ENCODE data around the gene SFTPA2. TPM values are rescaled to one million over a fixed set of nuclear protein-coding genes. Genes with fewer than 3 reads are reported as not detected.
"Not testable (repeated sequence)": the region's sequence is repeated elsewhere in the genome, so short reads cannot be mapped to it uniquely, and the experiment has no call there.

Gene SFTPA2
- total RNA-seq, 1 experiment from 2014 or later, result not detected

GRCh38 chr10:79542626-79543025 lies 17.6 kb downstream of the SFTPA2 start:
- Histone ChIP-seq H3F3A (ENCODE audit: low read length, unreplicated experiment) (no peaks in the 10 kb centered on the region), H3K27ac (ENCODE audit: low read length) (no peak overlapping the region), H3K9me2 (replicated peaks; ENCODE audit: low read length) (no peaks in the 10 kb centered on the region), H4K20me1 (ENCODE audit: low read length) (no peaks in the 10 kb centered on the region), H3K4me1 (ENCODE audit: insufficient read depth, low read length) (no peaks in the 10 kb centered on the region), H3K79me2 (ENCODE audit: low read length) (no peaks in the 10 kb centered on the region), H3K9ac (ENCODE audit: low read length) (no peak overlapping the region), H3K27me3 (ENCODE audit: low read length) (no peaks in the 10 kb centered on the region), H3K4me2 (ENCODE audit: low read length) (no peak overlapping the region), H3K4me3 (ENCODE audit: low read length) (no peak overlapping the region), H3K36me3 (ENCODE audit: low read depth, low read length) (no peaks in the 10 kb centered on the region), H2AFZ (ENCODE audit: low read length) (no peak overlapping the region), H3K9me3 (ENCODE audit: low read length) (no peaks in the 10 kb centered on the region)
- ChIA-PET POLR2A (ENCODE audit: unreplicated experiment) (no interaction called here), CTCF (no interaction called here)
- TF ChIP-seq EZH2phosphoT487 (IDR thresholded peaks at IDR 0.05; ENCODE audit: borderline replicate concordance, low read length) (no peak), EZH2 (IDR thresholded peaks at IDR 0.05; ENCODE audit: low read length, unreplicated experiment) (no peak), CTCF (conservative IDR thresholded peaks at IDR 0.05; ENCODE audit: low read depth, low read length) (no peak)
- intact Hi-C loops (cut with micrococcal nuclease), result no loop called here
- ATAC-seq, result no peak
- no TSS peak for BruUV-seq (replicated peaks)
- DNase-seq, result no peak

GRCh38 chr10:79540930-79541329 lies 19.3 kb downstream of the SFTPA2 start:
- H3K27me3 ChIP-seq (ENCODE audit: low read length); H3K4me3 ChIP-seq (ENCODE audit: low read length); H3K36me3 ChIP-seq (ENCODE audit: low read depth, low read length); H3F3A ChIP-seq (ENCODE audit: low read length, unreplicated experiment); H3K9ac ChIP-seq (ENCODE audit: low read length); H3K79me2 ChIP-seq (ENCODE audit: low read length); CTCF ChIA-PET; H3K9me3 ChIP-seq (ENCODE audit: low read length); H3K9me2 ChIP-seq (replicated peaks; ENCODE audit: low read length); H4K20me1 ChIP-seq (ENCODE audit: low read length); H2AFZ ChIP-seq (ENCODE audit: low read length); intact Hi-C loops (cut with micrococcal nuclease); ATAC-seq; H3K4me1 ChIP-seq (ENCODE audit: insufficient read depth, low read length); POLR2A ChIA-PET (ENCODE audit: unreplicated experiment); DNase-seq; BruUV-seq (replicated peaks); H3K4me2 ChIP-seq (ENCODE audit: low read length); H3K27ac ChIP-seq (ENCODE audit: low read length): not testable (repeated sequence)

DNA sequence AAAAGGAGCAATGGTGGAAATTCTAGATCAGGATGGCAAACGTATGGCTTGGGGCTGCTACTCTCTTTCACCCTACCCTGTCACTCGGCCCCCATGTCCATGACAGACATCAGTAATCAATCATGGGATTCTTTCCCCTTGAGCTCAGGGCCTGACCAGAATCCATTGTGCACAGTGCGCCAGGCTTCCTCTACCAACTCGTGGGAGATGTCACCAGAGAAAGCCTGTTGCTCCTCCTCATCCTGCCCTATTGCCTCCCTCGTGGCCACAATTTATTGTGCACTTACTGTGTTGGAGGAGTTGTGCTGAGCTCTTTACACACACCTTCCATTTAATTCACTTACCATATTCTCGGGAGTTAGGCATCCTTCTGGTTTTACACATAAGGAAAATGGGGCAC lies 21.9 kb downstream of the SFTPA2 start:
- DNase-seq; H3K4me2 ChIP-seq (ENCODE audit: low read length); H3K9ac ChIP-seq (ENCODE audit: low read length); ATAC-seq; H3K27me3 ChIP-seq (ENCODE audit: low read length); H3K79me2 ChIP-seq (ENCODE audit: low read length); BruUV-seq (replicated peaks); intact Hi-C loops (cut with micrococcal nuclease); POLR2A ChIA-PET (ENCODE audit: unreplicated experiment); H4K20me1 ChIP-seq (ENCODE audit: low read length); H3K36me3 ChIP-seq (ENCODE audit: low read depth, low read length); H2AFZ ChIP-seq (ENCODE audit: low read length); H3F3A ChIP-seq (ENCODE audit: low read length, unreplicated experiment); H3K4me3 ChIP-seq (ENCODE audit: low read length); H3K9me2 ChIP-seq (replicated peaks; ENCODE audit: low read length); CTCF ChIA-PET; H3K4me1 ChIP-seq (ENCODE audit: insufficient read depth, low read length); H3K27ac ChIP-seq (ENCODE audit: low read length); H3K9me3 ChIP-seq (ENCODE audit: low read length): not testable (repeated sequence)

DNA sequence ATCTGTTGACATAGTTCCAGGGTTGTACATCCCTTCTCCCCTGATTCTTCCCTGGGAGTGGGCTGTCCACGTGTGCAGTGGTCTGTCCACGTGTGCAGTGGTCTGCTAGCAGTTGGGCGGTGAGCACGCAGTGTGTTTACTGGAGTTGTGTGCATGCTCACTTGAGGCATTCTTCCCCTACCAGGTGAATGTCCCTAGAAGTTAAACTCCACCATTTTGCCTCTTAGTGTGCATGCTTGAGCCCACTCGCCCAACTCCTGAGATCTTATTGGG lies 26.4 kb downstream of the SFTPA2 start:
- H3K9me2 ChIP-seq (replicated peaks; ENCODE audit: low read length); H3K4me1 ChIP-seq (ENCODE audit: insufficient read depth, low read length); H3K79me2 ChIP-seq (ENCODE audit: low read length); H3K9me3 ChIP-seq (ENCODE audit: low read length); H2AFZ ChIP-seq (ENCODE audit: low read length); H3K9ac ChIP-seq (ENCODE audit: low read length); H3K4me3 ChIP-seq (ENCODE audit: low read length); CTCF ChIA-PET; H4K20me1 ChIP-seq (ENCODE audit: low read length); DNase-seq; H3K27ac ChIP-seq (ENCODE audit: low read length); H3K36me3 ChIP-seq (ENCODE audit: low read depth, low read length); H3K4me2 ChIP-seq (ENCODE audit: low read length); ATAC-seq; H3K27me3 ChIP-seq (ENCODE audit: low read length); H3F3A ChIP-seq (ENCODE audit: low read length, unreplicated experiment); intact Hi-C loops (cut with micrococcal nuclease); POLR2A ChIA-PET (ENCODE audit: unreplicated experiment); BruUV-seq (replicated peaks): not testable (repeated sequence)

- H3K4me2 ChIP-seq (ENCODE audit: low read length); H3K27me3 ChIP-seq (ENCODE audit: low read length); H3K79me2 ChIP-seq (ENCODE audit: low read length); H3K9ac ChIP-seq (ENCODE audit: low read length); H4K20me1 ChIP-seq (ENCODE audit: low read length); intact Hi-C loops (cut with micrococcal nuclease); H3K27ac ChIP-seq (ENCODE audit: low read length); H3K9me2 ChIP-seq (replicated peaks; ENCODE audit: low read length); H3K36me3 ChIP-seq (ENCODE audit: low read depth, low read length); DNase-seq; CTCF ChIA-PET; H3K9me3 ChIP-seq (ENCODE audit: low read length); POLR2A ChIA-PET (ENCODE audit: unreplicated experiment); ATAC-seq; H3K4me1 ChIP-seq (ENCODE audit: insufficient read depth, low read length); H3K4me3 ChIP-seq (ENCODE audit: low read length); H3F3A ChIP-seq (ENCODE audit: low read length, unreplicated experiment); BruUV-seq (replicated peaks); H2AFZ ChIP-seq (ENCODE audit: low read length): not testable (repeated sequence)
These were observed 26.9 kb downstream of the SFTPA2 start for GRCh38 chr10:79533142-79533902.

DNA sequence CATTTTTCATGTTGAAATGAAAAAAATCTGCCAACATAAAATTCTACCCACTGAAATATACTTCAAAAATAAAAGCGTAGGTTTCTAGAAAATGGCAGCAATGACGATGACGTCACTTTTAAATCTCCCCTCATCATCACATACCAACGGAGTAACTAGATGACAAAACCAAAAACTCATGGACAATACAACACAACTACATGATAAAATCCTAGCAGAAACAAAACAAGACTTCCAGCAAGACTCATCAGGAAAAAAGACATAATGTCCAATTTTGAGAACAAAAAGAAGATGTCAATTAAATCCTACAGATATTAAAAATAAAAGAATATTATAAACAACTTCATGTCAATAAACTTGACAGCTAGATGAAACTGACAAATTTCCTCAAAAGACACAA lies 31.9 kb downstream of the SFTPA2 start:
- H3K27me3 ChIP-seq (ENCODE audit: low read length); H3K4me1 ChIP-seq (ENCODE audit: insufficient read depth, low read length); intact Hi-C loops (cut with micrococcal nuclease); H3K9me3 ChIP-seq (ENCODE audit: low read length); H3K79me2 ChIP-seq (ENCODE audit: low read length); H3K27ac ChIP-seq (ENCODE audit: low read length); H4K20me1 ChIP-seq (ENCODE audit: low read length); H3K9ac ChIP-seq (ENCODE audit: low read length); H3F3A ChIP-seq (ENCODE audit: low read length, unreplicated experiment); H3K36me3 ChIP-seq (ENCODE audit: low read depth, low read length); BruUV-seq (replicated peaks); ATAC-seq; H3K4me3 ChIP-seq (ENCODE audit: low read length); H3K9me2 ChIP-seq (replicated peaks; ENCODE audit: low read length); H3K4me2 ChIP-seq (ENCODE audit: low read length); H2AFZ ChIP-seq (ENCODE audit: low read length): not testable (repeated sequence)
- ChIA-PET CTCF (interaction anchor here (0.6 kb wide), 1 partner anchor 917 kb away, joined by 3 read pairs; no protein-coding TSS in a partner anchor), POLR2A (ENCODE audit: unreplicated experiment) (interaction anchor here (0.6 kb wide), 1 partner anchor 382 kb away, joined by 9 read pairs; no protein-coding TSS in a partner anchor)
- peak; percentile 1 for DNase-seq
